GOT3 (cell line): ENCODE data around the gene ERC2.

Experiments
- DNase-seq: peaks from one replicate; lab custom pipeline; 2025; ENCODE audit warnings: mixed read lengths; lab: John Stamatoyannopoulos, UW

ERC2 gene

DNA sequence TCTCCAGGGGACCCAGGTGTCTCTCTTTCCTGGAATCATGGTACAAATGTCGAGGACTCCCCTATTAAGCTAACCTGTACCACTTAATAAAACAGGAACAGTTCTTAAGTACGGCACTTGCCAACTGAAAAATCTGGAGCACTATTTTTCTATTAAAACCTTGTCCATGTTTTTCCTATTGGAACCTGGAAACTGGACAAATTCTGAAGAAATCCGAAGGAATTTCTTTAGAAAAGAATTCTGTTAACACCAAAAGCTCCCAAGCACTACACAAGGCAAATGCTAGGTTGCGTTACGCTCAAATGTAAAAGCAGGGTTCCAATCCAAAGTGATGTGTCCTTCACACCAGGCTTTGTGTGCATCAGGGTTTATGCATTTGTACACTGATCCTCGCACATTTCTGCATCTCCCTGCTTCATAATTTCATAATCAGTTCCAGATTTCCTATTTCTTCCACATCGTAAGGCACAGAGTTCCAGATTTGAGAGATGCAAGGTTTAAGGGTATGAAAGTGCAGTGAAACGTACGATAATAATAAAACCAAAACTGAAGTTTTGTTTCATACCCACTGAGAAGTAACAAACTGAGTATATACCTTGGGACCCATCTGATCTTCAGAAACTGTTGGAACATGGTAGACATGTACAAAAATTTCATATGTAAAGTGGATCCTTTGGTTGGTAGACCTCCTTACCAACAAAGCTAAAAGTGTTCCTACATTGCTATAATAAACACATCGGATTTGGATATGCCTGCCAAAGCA, 849.0 kb downstream of the ERC2 start:
- DNase-seq = no peak

DNA sequence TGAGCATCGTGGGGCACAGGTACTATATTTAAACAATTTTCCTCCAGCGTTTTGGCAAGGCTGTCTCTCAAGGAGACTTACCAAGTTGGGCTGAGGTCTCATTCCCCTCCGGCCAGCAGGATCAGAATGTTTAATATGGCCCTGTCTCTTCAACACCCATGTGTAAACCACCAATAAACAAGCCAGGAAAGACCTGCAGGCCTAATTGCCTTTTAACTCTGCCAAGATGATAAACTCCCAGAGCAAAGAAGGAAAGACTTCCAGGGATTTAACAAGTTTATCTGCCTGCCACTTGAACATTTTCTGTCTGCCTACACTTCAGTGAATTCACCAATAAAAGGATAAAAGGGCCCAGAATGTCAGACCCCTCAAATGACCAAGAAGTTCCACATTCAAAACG, 850.9 kb downstream of the ERC2 start:
- DNase-seq = no peak

DNA sequence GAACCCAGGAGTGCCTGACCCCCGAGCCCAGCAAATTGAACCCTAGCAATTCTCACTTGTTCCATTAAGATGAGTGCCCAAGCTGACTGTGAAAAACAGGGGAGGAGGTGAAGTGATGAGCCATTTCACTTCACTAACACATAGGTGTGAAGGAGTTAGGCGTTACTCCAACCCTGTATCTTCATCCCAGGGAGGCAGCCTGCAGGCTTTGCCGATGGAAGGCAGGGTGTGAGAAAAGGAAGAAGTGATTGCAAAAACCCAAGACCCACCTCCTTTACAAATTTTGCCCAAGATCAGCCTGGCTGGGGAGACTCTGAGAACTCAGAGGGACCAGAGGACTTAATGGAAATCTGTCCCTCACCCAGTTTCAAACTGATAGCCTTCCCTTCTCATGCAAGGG, 851.5 kb downstream of the ERC2 start:
- DNase-seq = no peak

DNA sequence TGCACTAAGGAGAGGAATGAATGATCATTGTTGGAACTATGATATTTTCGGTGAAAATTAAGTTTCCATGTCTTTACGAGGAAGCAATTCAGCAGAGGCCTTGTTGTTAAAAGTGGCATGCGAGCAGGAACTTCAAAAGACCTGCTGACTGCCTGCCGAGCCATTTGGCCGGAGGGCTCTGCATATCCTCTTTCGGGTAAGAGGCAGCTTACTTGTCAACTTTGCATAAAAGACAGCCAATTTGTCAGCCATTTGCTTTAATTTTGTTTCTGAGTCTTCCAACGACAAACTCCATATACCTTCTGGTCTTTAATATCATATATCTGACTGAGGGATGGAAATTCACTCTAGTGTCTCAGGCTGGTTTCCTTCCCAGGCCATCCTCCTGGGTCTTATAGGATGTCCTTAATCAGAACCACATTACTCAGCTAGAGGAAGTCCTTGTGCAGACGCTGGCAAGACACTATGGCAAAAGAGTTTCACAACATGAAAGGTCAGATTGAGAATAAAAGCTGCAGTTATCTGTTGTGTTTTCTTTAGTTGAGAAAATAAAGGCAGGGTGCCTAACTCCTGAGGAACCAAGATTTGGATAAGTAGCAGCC, 852.5 kb downstream of the ERC2 start:
- no peak for DNase-seq

DNA sequence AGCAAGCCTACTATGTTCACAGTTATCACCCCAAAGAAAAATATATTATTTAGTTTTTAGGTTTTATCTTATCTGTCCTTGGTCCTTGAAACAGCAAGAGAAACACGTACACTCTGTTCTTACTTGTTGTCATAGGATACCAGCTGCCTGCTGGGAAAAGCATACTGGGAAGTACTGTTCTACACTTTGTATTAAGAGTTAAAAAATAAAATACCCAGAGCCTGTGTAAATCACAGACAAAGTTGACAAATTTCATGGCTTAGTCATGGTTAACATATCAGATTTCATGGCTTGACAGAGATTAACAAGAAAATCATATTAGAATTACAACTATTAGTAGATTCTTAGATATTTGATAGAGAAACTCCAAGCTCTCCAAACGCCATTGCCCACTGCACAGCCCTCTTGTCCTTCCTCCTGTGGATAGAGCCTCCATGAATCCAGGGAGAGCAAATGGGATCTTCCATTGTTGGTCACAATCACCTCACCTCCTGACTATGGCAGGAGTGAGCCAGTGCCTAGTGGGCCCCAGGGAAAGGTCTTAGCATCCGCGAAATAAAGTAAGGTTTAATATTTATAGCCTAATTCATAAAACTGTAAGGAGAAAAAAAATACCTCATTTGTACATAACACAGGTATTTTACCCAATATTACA, 853.1 kb downstream of the ERC2 start:
- no peak for DNase-seq

DNA sequence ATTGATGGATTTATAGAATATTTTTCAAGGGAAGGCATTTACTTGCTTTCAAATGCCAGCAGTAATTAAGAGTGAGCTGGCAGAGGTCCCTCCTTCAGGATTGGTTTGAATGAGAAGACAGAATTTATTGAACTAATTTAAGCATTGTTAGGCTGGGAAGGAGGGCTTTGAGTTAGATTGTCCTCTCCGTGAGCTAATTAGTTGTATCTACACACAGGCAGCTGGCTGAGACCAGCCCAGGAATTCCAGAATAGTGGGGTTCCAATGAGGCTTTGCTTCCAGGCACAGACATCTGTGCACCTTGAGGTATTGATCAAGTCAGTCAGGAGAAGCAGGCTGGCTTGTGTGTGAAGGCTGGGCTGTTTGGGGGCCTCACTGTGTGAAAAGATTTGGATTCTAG, 857.1 kb downstream of the ERC2 start:
- DNase-seq = no peak

DNA sequence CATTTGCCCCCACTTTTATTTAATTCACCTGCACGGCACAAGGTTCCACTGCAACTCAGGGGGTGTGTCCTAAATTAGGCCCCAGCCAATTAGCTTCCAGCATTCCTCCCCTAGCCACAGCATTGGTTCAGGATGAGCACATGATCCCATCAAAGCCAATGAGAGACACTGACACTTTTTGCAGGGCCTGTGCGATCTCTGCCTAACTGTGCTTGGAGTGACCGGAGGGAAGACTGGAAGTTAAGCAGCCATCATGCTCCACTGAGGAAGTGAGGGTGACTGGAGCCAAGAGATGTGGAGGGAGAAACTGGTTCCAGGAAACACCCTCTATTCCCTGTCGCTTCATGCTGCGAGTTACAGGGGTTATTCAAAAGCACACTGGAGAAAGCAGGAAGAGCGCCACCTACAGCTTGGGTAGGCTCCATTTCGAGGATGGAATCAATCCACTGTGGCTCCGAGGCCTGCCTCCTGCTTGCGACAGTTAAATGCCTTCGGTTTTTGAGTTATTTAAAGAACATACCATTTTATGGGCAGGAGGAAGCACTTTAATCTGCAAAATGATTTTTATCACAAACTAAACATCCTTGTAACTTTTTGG, 858.9 kb downstream of the ERC2 start:
- DNase-seq = no peak

DNA sequence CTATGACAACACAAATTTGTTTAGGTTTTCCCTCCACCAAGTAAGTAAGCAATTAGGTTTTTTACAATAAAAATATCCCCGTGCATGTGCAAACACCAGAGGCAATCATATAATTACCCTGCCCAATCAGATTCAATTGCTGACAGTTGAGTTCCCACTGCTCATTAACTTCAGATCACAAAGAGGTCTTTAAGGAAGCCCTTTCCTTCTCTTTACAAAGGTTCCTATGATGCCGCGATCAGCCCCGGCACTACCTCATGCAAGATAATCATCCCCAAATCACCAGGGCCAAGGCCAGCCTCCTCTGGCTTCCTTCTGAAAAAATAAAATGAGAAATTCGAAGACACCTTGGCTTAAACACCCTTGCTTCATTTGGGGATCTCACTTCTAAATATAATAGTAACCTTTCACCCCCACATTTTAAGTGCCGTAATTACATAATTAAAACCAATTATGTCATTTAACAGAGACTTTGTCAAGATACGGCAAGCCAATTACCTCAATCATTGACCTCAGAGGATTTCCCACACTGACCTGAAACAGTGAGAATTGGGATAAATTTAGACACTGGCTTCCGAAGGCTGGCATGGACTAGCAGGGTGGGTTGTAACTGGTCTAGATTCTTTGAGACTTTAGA, 859.8 kb downstream of the ERC2 start:
- no peak for DNase-seq

DNA sequence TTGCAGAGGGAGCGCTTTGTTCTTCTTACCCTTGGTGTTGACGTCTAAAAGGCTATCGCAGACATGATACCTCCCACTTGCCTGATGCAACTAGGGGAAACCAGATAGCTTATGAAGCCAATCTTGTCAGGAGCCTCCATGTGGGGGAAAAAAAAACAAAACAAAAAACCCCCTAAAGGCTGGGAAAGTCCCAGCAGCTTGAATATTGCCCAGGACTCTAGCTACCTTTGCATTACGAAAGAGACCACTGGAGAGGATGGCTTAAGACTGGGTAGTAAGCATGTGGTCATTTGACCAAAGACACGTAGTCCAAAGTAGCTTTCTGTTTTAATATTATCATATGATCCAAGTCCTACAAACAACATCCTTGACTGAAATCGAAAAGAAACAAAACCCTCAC, 860.4 kb downstream of the ERC2 start:
- DNase-seq = no peak

DNA sequence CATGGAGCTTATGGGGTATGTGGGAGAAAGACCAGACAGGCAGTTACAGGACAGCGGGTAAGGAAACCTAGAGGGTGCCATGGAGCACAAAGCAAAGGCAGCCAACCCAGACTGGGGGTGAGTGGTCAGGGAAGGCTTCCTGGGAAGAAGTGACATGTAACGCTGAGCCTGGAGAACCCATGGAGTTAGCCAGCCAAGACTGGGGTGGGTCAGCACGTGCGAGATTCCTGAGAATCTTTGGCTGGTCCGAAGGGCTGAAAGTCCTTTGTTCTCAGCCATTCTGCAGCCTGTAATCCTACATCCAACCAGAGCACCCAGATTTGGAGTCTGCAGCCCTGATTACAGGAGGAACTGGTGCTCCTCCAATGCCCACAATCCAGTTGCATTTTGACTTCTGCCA, 861.1 kb downstream of the ERC2 start:
- no peak for DNase-seq

DNA sequence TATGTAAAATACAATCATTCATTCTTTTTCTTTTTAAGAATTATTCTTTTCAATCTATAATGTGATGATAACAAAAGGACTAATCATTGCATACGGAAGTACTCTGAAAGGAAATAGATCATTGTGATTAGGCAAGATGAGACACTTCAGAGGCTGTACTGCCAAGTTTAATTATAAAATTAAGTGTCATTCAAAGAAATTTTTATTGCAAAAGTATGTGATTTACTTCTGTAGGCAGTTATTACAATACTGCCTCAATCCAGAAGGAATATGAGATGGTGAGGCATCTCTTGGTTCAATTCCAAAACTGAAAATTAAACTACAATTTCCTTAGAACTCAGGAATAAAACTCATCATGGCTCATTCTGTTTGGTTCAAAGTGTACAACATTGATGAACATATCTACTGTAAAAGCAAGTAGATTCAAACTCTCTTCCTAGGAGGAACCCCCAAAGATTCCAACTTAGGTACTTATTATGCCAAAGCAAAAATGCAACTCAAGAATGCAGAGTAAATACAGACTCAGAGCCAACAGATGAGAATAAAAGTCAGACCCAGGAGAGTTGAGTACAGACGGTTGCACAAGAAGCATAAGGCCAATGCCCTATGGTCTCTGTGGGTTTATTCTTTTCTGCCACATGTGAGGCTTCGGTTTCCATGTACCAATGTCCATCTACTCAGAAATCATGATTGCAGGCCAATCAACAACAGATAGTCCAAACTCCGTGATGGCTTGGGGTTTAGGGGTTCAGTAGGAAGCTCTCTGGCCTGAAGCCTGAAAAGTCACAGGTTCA, 862.6 kb downstream of the ERC2 start:
- no peak for DNase-seq

DNA sequence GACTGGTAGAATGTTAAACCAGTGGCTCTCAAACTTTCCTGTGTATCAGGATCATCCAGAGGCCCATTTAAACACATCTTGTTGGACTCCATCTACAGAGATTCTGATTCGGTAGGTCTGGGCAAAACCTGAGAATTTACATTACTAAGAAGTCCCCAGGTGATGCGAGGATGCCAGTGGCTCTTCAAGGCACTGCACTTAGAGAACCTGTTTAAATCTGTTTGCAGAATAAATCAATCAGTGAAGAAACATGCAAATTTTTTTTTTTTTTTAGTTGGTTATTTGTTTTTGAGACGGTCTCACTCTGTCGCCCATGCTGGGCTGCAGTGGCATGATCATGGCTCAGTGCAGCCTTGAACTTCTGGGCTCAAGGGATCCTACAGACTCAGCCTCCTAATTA, 863.4 kb downstream of the ERC2 start:
- no peak for DNase-seq

DNA sequence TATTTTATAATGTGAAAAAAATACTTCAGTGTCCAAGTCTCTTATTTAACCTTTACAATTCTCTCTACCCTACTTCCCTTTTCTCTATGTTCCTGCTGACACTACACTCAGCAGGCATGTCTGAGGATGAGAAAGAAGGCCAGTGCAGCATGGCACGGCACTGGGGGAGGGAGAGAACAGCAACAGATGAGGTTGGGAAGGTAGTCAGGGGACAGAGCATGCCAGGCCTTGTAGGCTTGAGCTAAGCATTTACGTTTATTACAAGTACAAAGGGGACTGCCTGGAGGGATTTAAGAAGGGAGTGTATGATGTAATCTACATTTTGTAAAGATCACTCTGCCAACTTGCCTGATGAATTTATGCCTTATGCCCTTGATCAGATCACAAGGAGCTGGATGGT, 863.9 kb downstream of the ERC2 start:
- no peak for DNase-seq

DNA sequence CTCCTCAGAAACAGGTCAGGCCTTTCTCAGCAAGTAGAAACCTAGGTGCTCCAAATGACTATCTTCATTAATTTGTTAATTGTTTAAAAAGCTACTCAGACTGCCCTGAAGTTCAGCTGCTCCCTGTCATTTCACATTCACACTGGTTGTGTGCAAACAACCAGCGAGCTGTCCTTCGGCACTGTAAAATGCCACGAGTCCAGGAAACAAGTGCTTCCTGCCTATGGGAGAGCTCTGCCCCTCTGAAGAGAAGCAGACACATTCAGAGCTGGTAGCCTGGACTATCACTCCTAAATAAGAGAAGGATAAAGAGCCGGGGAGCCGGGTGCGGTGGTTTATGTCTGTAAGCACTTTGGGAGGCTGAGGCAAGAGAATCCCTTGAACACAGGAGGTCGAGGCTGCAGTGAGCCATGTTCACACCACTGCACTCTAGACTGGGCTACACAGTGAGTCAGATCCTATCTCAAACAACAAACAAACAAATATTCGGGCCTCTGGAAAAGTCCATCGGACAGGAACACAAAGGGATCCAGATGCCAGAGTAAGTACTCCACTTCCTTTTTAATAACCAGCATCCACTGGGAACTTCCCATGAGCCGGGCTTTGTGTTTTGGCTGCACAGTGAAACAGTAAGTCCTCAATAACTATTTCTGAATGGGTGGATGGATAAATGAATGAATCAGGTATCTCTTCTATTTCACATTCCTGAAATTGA, 866.7 kb downstream of the ERC2 start:
- no peak for DNase-seq

DNA sequence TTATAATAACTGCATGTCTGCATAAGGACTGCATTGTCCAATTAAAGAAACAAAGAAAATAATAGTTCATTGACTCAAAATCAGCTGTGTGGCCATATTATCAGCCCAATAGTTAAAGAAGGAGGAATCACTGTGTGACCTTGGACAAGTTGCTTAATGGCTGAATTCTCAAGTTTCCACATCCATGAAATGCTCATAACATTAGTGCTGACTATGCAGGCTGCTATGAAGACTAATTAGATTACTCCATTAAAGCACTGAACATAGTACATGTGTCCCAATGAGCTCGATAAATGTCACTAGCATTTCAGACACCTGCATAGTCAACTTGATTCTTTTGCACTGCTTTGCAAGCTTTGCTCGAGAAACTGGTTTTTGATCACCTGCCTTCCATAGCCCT, 870.0 kb downstream of the ERC2 start:
- DNase-seq = no peak

DNA sequence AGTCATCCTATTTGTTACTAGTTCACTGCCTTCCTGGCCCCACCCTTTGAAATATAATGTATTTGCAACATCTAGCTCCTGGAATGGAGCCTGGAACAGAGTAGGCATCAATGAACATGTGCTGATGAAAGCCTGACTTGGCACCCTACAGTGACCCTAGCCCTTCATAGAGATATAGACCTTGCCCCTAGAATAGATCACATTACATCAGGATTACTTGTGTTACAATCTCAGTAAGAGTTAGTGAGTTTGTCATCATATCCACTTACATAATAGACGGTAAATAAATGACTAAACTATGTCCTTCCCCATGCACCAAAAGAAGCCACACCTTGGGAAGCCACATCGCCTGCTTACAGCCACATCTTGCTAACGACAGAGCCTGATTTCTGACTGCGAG, 870.6 kb downstream of the ERC2 start:
- DNase-seq = no peak

DNA sequence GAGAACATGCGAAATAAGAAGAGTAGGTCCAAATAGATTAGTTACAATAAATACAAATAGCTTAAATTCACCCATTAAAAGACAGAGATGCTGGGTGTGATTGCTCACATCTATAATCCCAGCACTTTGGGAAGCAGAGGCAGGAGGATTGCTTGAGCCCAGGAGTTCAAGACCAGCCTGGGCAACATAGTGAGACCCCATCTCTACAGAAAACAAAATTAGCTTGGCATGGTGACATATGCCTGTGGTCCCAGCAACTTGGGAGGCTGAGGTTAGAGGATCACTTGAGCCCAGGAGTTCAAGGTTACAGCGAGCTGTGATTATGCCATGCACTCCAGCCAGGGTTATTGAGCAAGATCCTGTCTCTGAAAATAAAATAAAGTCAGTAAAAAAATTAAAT, 872.1 kb downstream of the ERC2 start:
- DNase-seq = no peak

DNA sequence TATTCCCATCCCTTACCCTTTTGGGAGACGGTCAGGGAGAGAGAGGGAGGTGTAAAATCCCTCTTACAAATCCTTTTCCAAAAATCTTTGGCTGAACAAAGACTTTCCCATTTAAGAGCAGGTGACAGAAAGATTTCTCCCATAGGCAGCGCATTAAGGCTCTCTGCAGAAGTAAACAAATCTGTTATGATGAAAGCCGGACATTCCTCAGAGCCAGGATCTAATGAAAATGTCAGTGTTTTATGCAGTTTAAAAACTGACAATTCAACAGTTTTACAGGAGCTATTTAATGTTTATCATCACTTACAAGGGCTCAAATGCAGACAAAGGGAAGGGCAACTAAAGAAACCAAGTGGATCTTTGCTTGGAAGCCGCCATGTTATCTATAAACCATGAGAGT, 872.8 kb downstream of the ERC2 start:
- DNase-seq = no peak

DNA sequence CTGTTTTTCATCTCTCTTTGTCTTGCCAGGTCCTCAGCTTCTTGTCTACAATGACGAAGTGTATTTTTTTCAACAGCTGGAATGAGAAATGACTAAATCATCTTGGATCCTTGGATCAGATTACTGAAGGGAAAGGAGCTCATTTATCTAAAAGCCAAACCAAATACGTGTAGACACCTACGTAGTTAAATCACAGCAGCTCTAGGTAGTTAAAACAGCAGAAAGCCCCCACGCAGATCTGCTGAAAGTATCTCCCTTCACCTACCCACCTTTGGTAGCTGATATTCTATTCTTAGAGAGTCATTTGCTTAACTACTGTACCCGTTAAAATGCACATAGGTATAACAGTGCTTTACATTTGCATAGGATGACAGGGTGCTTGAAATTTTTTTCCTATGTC, 875.7 kb downstream of the ERC2 start:
- DNase-seq = no peak

DNA sequence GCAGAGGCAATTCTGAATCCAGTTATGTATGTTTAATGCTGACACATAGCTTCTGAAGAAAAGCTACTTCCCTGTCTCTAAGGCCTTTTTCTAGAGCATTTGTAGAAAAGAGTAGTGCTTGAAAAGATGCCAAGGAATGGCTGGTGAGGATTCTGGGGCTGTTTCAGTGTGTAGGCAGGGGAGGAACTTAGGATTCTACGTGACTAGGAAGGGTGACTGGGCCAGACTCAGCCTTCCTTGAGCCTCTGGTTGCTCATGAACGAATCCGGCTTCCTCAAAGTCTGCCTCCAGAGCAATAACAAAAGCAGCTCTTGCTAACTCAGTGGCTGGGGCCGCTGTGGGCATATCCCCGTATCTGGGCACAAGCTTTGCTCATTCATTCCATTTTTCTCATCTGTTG, 876.4 kb downstream of the ERC2 start:
- no peak for DNase-seq

DNA sequence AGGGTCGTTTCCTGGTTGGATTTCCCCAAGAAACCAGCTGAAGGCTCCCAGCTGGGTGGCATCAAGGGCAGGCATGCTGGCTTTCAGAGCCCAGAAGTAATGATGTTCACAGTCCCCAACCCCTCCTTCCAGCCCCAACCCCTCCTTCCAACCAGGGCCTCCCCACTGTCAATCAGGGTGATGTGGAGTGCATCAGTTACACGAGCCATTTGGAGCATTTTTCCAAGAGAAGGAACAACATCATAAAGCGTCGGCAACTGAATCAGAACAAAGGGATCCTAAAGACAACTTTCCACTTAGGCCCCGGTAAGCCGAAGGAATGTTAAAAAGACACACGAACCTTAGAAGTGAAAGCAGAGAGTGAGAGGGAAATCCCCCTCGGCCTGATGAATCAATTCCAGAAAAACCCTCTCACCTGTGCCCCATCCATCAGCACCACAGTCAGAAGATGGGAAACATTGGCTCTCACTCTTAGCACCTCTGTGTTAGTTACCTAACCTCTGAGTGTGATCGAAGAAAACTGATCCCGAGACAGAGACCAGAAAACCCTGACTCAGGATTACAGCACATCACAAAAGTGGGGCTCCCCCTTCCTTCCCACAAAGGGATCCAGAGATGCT, 880.0 kb downstream of the ERC2 start:
- DNase-seq = no peak
